ENCODE results near the gene SPATA46.
A peak's percentile ranks its signal among the peaks of the same experiment; 100 is the strongest.

Gene SPATA46

GRCh38 chr1:162373541-162374260 is 3.0 kb downstream of the SPATA46 start:
- no peak for DNase-seq (ENCODE audit: low spot score)

- DNase-seq (ENCODE audit: low spot score) = no peak
Measured at GRCh38 chr1:162373072-162373427, 3.6 kb downstream of the SPATA46 start.

- DNase-seq (ENCODE audit: low spot score) = no peak
Measured at GRCh38 chr1:162372159-162373071, 4.2 kb downstream of the SPATA46 start.

- DNase-seq (ENCODE audit: low spot score) = no peak
Measured at GRCh38 chr1:162371611-162372010, 5.0 kb downstream of the SPATA46 start.

- no peak for DNase-seq (ENCODE audit: low spot score)
Measured at GRCh38 chr1:162370721-162371120, 5.9 kb downstream of the SPATA46 start.

GRCh38 chr1:162370161-162370560 is 6.5 kb downstream of the SPATA46 start:
- no peak for DNase-seq (ENCODE audit: low spot score)

GRCh38 chr1:162369571-162369970 is 7.1 kb downstream of the SPATA46 start:
- no peak for DNase-seq (ENCODE audit: low spot score)

GRCh38 chr1:162368451-162368850 is 8.2 kb downstream of the SPATA46 start:
- DNase-seq (ENCODE audit: low spot score) = no peak

- DNase-seq (ENCODE audit: low spot score) = no peak
Measured at GRCh38 chr1:162367772-162368171, 8.9 kb downstream of the SPATA46 start.

- DNase-seq (ENCODE audit: low spot score) = no peak
Measured at GRCh38 chr1:162367073-162367472, 9.6 kb downstream of the SPATA46 start.

GRCh38 chr1:162366671-162367070 is 10.0 kb downstream of the SPATA46 start:
- no peak for DNase-seq (ENCODE audit: low spot score)

GRCh38 chr1:162366149-162366548 is 10.5 kb downstream of the SPATA46 start:
- DNase-seq (ENCODE audit: low spot score) = no peak

- no peak for DNase-seq (ENCODE audit: low spot score)
Measured at GRCh38 chr1:162365284-162366020, 11.2 kb downstream of the SPATA46 start.

GRCh38 chr1:162364498-162364897 is 12.2 kb downstream of the SPATA46 start:
- DNase-seq (ENCODE audit: low spot score) = no peak

- DNase-seq (ENCODE audit: low spot score) = no peak
Measured at GRCh38 chr1:162363823-162364222, 12.8 kb downstream of the SPATA46 start.

GRCh38 chr1:162361349-162361748 is 15.3 kb downstream of the SPATA46 start:
- DNase-seq (ENCODE audit: low spot score) = no peak

- no peak for DNase-seq (ENCODE audit: low spot score)
Measured at GRCh38 chr1:162360874-162361260, 15.8 kb downstream of the SPATA46 start.

- no peak for DNase-seq (ENCODE audit: low spot score)
Measured at GRCh38 chr1:162360237-162360873, 16.3 kb downstream of the SPATA46 start.

- DNase-seq (ENCODE audit: low spot score) = no peak
Measured at GRCh38 chr1:162359523-162360236, 17.0 kb downstream of the SPATA46 start.

GRCh38 chr1:162358928-162359327 is 17.7 kb downstream of the SPATA46 start:
- no peak for DNase-seq (ENCODE audit: low spot score)

- peak; percentile 19 for DNase-seq (ENCODE audit: low spot score)
Measured at GRCh38 chr1:162357681-162358266, 18.9 kb downstream of the SPATA46 start.
